BLaER1 treated with 17β-estradiol and CSF1 and Interleukin-3, amounts not matched to agents 10 nM and 100 nM (cell line): ENCODE data around the gene STPG1.

ENCODE experiments used
- H3K27ac ChIP-seq, 11 experiments: shearing (Covaris generic); formaldehyde crosslinking; 2 replicates each; pipeline ENCODE4 v1.8.1; 2022
- H3K27me3 ChIP-seq, 11 experiments: shearing (Covaris generic); formaldehyde crosslinking; 2 replicates each; pipeline ENCODE4 v1.8.1; 2022
- H3K36me3 ChIP-seq, 11 experiments: shearing (Covaris generic); formaldehyde crosslinking; 2 replicates each; pipeline ENCODE4 v1.8.1; 2022
- H3K4me1 ChIP-seq, 10 experiments: shearing (Covaris generic); formaldehyde crosslinking; 2 replicates each; pipeline ENCODE4 v1.8.1; 2022
- H3K4me2 ChIP-seq, 11 experiments: shearing (Covaris generic); formaldehyde crosslinking; 2 replicates each; pipeline ENCODE4 v1.8.1; 2022
- H3K4me3 ChIP-seq, 10 experiments: shearing (Covaris generic); formaldehyde crosslinking; 2 replicates each; pipeline ENCODE4 v1.8.1; 2022
- H3K9ac ChIP-seq, 11 experiments: shearing (Covaris generic); formaldehyde crosslinking; 2 replicates each; pipeline ENCODE4 v1.8.1; 2022
- H3K9me3 ChIP-seq, 11 experiments: shearing (Covaris generic); formaldehyde crosslinking; replicated peaks in 1 of 11; 2 replicates each; pipeline ENCODE4 v1.8.1; 2022
- H4K20me1 ChIP-seq, 11 experiments: shearing (Covaris generic); formaldehyde crosslinking; 2 replicates each; pipeline ENCODE4 v1.8.1; 2022
- Cebpa-rat ChIP-seq, 11 experiments: shearing (Covaris generic); IDR thresholded peaks; 2 replicates each; pipeline ENCODE4 v1.8.1; 2022

The STPG1 gene

GRCh38 chr1:24392604-24392946 is 21.0 kb downstream of the STPG1 start:
- Histone ChIP-seq H4K20me1 (no peaks in the 10 kb centered on the region), H3K4me1 (peaks cover 0 to 38% (median 12%) of the 10 kb centered on the region in 10 experiments; a peak in 17 of 20 replicates), H3K4me3 (no peak overlapping the region), H3K9me3 (no peaks in the 10 kb centered on the region), H3K27me3 (no peaks in the 10 kb centered on the region), H3K9ac (no peak overlapping the region), H3K4me2 (no peak overlapping the region), H3K27ac (no peak overlapping the region), H3K36me3 (no peaks in the 10 kb centered on the region)
- no peak for TF ChIP-seq Cebpa-rat (IDR thresholded peaks at IDR 0.05)

GRCh38 chr1:24391882-24392603 is 21.5 kb downstream of the STPG1 start:
- Histone ChIP-seq H3K27me3 (no peaks in the 10 kb centered on the region), H3K9ac (peak overlapping the region in 3 of 11 experiments; percentile 16 to 18 (median 18); a peak in 3 of 22 replicates), H3K4me3 (no peak overlapping the region), H3K27ac (peak overlapping the region in 2 of 11 experiments; percentile 4 to 21; a peak in 1 of 22 replicates), H4K20me1 (no peaks in the 10 kb centered on the region), H3K4me2 (peak overlapping the region in 10 of 11 experiments; percentile 8 to 74 (median 32); a peak in 17 of 22 replicates), H3K4me1 (peaks cover 0 to 38% (median 12%) of the 10 kb centered on the region in 10 experiments; a peak in 17 of 20 replicates), H3K9me3 (no peaks in the 10 kb centered on the region), H3K36me3 (no peaks in the 10 kb centered on the region)
- TF ChIP-seq Cebpa-rat (IDR thresholded peaks at IDR 0.05) = no peak

GRCh38 chr1:24390924-24391782 is 22.4 kb downstream of the STPG1 start:
- Histone ChIP-seq H3K9ac (peak overlapping the region in 2 of 11 experiments; percentile 16 to 18; a peak in 2 of 22 replicates), H3K4me2 (peak overlapping the region in 9 of 11 experiments; percentile 11 to 74 (median 43); a peak in 13 of 22 replicates), H3K36me3 (no peaks in the 10 kb centered on the region), H3K27ac (peak overlapping the region in 1 of 11 experiments; percentile 21; a peak in 1 of 22 replicates), H3K4me3 (no peak overlapping the region), H4K20me1 (no peaks in the 10 kb centered on the region), H3K27me3 (peaks cover 0 to 3% (median 0%) of the 10 kb centered on the region in 11 experiments; a peak in 1 of 22 replicates), H3K4me1 (peaks cover 0 to 41% (median 14%) of the 10 kb centered on the region in 10 experiments; a peak in 17 of 20 replicates), H3K9me3 (no peaks in the 10 kb centered on the region)
- TF ChIP-seq Cebpa-rat (IDR thresholded peaks at IDR 0.05) = no peak

- peaks cover 0 to 3% (median 0%) of the 10 kb centered on the region in 11 experiments; a peak in 1 of 22 replicates for H3K27me3 ChIP-seq
- no peaks in the 10 kb centered on the region for H3K36me3 ChIP-seq
- H3K9ac ChIP-seq = no peak overlapping the region
- H3K9me3 ChIP-seq = no peaks in the 10 kb centered on the region
- peaks cover 6 to 60% (median 30%) of the 10 kb centered on the region in 10 experiments for H3K4me1 ChIP-seq
- no peaks in the 10 kb centered on the region for H4K20me1 ChIP-seq
- no peak for TF ChIP-seq Cebpa-rat (IDR thresholded peaks at IDR 0.05)
- H3K27ac ChIP-seq = no peak overlapping the region
- no peak overlapping the region for H3K4me3 ChIP-seq
- H3K4me2 ChIP-seq = no peak overlapping the region
These were observed 24.3 kb downstream of the STPG1 start for GRCh38 chr1:24389231-24389678.

GRCh38 chr1:24388331-24388885 is 25.2 kb downstream of the STPG1 start:
- Histone ChIP-seq H3K4me1 (peaks cover 8 to 63% (median 36%) of the 10 kb centered on the region in 10 experiments), H3K4me3 (no peak overlapping the region), H3K27ac (no peak overlapping the region), H3K9ac (0 out of 22 replicates have a peak overlapping the region, but pooled peaks of 1 of the 11 experiments have one; percentile 30), H3K4me2 (no peak overlapping the region), H4K20me1 (no peaks in the 10 kb centered on the region), H3K27me3 (peaks cover 0 to 3% (median 0%) of the 10 kb centered on the region in 11 experiments; a peak in 1 of 22 replicates), H3K9me3 (no peaks in the 10 kb centered on the region), H3K36me3 (no peaks in the 10 kb centered on the region)
- TF ChIP-seq Cebpa-rat (IDR thresholded peaks at IDR 0.05) = no peak

- Histone ChIP-seq H3K9me3 (no peaks in the 10 kb centered on the region), H3K27me3 (peaks cover 0 to 3% (median 0%) of the 10 kb centered on the region in 11 experiments; a peak in 1 of 22 replicates), H3K36me3 (no peaks in the 10 kb centered on the region), H3K27ac (no peak overlapping the region), H3K4me2 (no peak overlapping the region), H4K20me1 (no peaks in the 10 kb centered on the region), H3K4me1 (peaks cover 8 to 58% (median 34%) of the 10 kb centered on the region in 10 experiments), H3K9ac (0 out of 22 replicates have a peak overlapping the region, but pooled peaks of 1 of the 11 experiments have one; percentile 30), H3K4me3 (no peak overlapping the region)
- no peak for TF ChIP-seq Cebpa-rat (IDR thresholded peaks at IDR 0.05)
These were observed 25.9 kb downstream of the STPG1 start for GRCh38 chr1:24387636-24388175.

- Histone ChIP-seq H3K9me3 (no peaks in the 10 kb centered on the region), H3K9ac (no peak overlapping the region), H3K4me3 (no peak overlapping the region), H3K27ac (no peak overlapping the region), H3K4me1 (peaks cover 8 to 51% (median 31%) of the 10 kb centered on the region in 10 experiments), H4K20me1 (no peaks in the 10 kb centered on the region), H3K4me2 (no peak overlapping the region; a peak in 1 of 22 replicates), H3K27me3 (peaks cover 0 to 3% (median 0%) of the 10 kb centered on the region in 11 experiments; a peak in 1 of 22 replicates), H3K36me3 (no peaks in the 10 kb centered on the region)
- TF ChIP-seq Cebpa-rat (IDR thresholded peaks at IDR 0.05) = no peak
These were observed 26.7 kb downstream of the STPG1 start for GRCh38 chr1:24386931-24387330.

GRCh38 chr1:24386241-24386640 is 27.3 kb downstream of the STPG1 start:
- H3K4me3 ChIP-seq = no peak overlapping the region
- peaks cover 0 to 3% (median 0%) of the 10 kb centered on the region in 11 experiments; a peak in 2 of 22 replicates for H3K27me3 ChIP-seq
- no peaks in the 10 kb centered on the region for H3K36me3 ChIP-seq
- TF ChIP-seq Cebpa-rat (IDR thresholded peaks at IDR 0.05) = no peak
- H3K9me3 ChIP-seq = no peaks in the 10 kb centered on the region
- H3K4me1 ChIP-seq = peaks cover 6 to 44% (median 27%) of the 10 kb centered on the region in 10 experiments
- no peak overlapping the region for H3K27ac ChIP-seq
- H3K9ac ChIP-seq = no peak overlapping the region
- H3K4me2 ChIP-seq = peak overlapping the region in 3 of 11 experiments; percentile 60 to 84 (median 73); a peak in 3 of 22 replicates
- no peaks in the 10 kb centered on the region for H4K20me1 ChIP-seq
